Peyer's patch (tissue), 4 donors: ENCODE data around the gene NDUFS7.

Experiments
- CTCF ChIP-seq, 6 experiments: fragments of 450-650 bp in 4 of 6; fragments of 200-600 bp in 2 of 6; sonication (generic) in 1 of 6; IDR thresholded peaks; one replicate each; pipeline ENCODE4 v1.5.1; 2017 to 2019; ENCODE audit warnings: antibody characterized with exemption in 6 of 6, mild to moderate bottlenecking in 3 of 6, moderate library complexity in 1 of 6
- POLR2A ChIP-seq, 2 donors: fragments of 450-650 bp; IDR thresholded peaks; one replicate each; pipeline ENCODE4 v1.5.1; 2017; ENCODE audit warnings: antibody characterized with exemption in 2 of 2, mild to moderate bottlenecking in 2 of 2, moderate library complexity in 2 of 2

DNA sequence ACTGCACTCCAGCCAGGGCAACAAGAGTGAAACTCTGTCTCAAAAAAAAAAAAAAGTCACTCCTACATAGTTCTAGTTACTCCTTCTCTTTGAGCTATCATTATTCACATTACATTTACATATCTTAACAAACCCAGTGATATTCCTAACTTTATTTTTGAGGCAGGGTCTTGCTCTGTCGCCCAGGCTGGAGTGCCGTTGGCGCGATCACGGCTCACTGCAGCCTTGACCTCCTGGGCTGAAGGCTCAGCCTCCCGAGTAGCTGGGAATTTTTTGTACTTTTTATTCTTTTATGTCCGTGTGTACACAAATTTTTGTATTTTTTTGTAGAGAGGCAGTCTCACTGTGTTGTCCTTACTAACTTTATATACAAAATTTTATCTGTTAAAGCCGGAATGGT, 53.9 kb downstream of the NDUFS7 start:
- TF ChIP-seq CTCF (IDR thresholded peaks at IDR 0.05), result no peak
- no peak for TF ChIP-seq POLR2A (IDR thresholded peaks at IDR 0.05)
